Astrocyte of the spinal cord (primary cell): ENCODE measurements around the gene KCNA4.

Experiments
- DNase-seq: peaks from one replicate; pipeline ENCODE4 v3.0.0; 2011; ENCODE audit warnings: low read depth, low spot score
- H3K4me3 ChIP-seq: 2 replicates; pipeline ENCODE4 v1.5.1; 2011; ENCODE audit warnings: low read depth, mild to moderate bottlenecking, low read length, moderate library complexity
- in situ Hi-C: cut with HindIII; loops from 2 replicates; pipeline ENCODE4 v1.10.0; 2017; ENCODE audit warnings: low sequenced_read_pairs
- TF ChIP-seq, protein P1 (sequence below): IDR thresholded peaks from 2 replicates; pipeline ENCODE4 v1.5.1; 2012; ENCODE audit warnings: low read depth, mild to moderate bottlenecking, low read length, inconsistent platforms

KCNA4 gene

DNA sequence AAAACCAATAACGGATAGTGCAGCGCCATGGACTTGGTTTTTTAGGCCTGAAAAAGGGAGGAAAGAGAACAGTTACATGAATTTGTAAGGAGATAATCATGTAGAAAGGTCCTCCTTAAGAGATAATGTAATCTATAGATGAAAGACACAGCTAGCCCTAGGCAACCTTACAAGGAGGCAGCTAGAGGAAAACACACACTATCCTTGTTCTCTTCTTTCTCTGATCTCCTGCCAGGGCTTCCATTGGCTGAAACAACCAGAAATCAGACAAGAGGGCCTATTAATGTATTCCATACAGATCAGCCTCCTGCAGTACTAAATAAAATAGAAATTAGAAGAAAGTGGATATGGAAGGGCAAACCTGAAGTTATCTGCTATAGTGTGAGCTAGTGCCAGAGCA lies 53.0 kb downstream of the KCNA4 start:
- in situ Hi-C loops = no loop called here
- no peak overlapping the region for H3K4me3 ChIP-seq
- no peak for DNase-seq
- TF ChIP-seq, protein P1, sequence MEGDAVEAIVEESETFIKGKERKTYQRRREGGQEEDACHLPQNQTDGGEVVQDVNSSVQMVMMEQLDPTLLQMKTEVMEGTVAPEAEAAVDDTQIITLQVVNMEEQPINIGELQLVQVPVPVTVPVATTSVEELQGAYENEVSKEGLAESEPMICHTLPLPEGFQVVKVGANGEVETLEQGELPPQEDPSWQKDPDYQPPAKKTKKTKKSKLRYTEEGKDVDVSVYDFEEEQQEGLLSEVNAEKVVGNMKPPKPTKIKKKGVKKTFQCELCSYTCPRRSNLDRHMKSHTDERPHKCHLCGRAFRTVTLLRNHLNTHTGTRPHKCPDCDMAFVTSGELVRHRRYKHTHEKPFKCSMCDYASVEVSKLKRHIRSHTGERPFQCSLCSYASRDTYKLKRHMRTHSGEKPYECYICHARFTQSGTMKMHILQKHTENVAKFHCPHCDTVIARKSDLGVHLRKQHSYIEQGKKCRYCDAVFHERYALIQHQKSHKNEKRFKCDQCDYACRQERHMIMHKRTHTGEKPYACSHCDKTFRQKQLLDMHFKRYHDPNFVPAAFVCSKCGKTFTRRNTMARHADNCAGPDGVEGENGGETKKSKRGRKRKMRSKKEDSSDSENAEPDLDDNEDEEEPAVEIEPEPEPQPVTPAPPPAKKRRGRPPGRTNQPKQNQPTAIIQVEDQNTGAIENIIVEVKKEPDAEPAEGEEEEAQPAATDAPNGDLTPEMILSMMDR = no peak

DNA sequence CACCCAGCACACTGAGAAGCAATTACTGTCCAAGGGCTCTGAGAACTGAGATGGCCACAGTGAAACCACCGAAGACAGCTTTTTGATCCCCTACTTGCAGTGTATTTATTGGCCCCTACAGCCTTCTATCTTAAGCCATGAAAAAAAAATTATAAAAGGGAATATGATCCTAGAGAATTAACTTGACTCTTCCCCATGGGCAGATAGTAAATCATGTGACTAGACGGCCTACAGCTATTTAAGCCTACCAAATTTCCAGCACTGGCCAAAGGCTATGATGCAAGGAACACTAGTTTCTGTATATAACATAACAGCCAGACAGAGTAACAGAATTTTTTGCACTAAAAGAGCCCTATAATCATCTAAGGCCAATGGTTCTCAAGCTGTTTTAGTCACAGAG lies 53.8 kb downstream of the KCNA4 start:
- DNase-seq = no peak
- H3K4me3 ChIP-seq = no peak overlapping the region
- TF ChIP-seq, protein P1 = no peak
- in situ Hi-C loops = no loop called here

DNA sequence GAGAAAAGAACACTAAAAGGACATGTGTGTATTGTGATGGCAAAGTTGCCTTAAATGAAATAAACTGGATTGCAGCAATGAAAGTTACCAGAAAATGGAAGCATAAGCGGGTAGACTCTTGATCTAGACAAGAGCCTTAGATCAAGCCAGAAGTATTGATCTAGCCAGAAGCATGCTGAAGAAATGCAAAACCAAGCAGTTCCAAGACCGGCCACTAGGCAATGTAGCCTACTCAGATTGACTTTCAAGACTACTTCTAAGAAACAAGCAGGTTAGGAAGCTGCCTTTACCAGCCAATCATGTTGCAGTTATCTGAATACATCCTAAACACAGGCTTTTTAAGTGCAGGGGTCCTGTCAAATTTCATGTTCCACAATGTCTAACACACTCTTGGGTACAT lies 54.6 kb downstream of the KCNA4 start:
- in situ Hi-C loops = no loop called here
- no peak for DNase-seq
- no peak overlapping the region for H3K4me3 ChIP-seq
- TF ChIP-seq, protein P1 = no peak
